NCI-H187 treated with DMSO at 0.1 percent for 48 hours (cell line): ENCODE results near the gene ZFP30.
"Not testable (repeated sequence)": the region's sequence is repeated elsewhere in the genome, so short reads cannot be mapped to it uniquely, and the experiment has no call there.

ENCODE experiments used
- DNase-seq: peaks from one replicate; lab custom pipeline; 2025; lab: John Stamatoyannopoulos, UW

Gene ZFP30

GRCh38 chr19:37655301-37655688 is at the start of gene ZFP30:
ZFP30 (minus strand) TSS chr19:37655465; CDS start chr19:37647822, 7,643 bp downstream.
- DNase-seq, result peak; percentile 47

DNA sequence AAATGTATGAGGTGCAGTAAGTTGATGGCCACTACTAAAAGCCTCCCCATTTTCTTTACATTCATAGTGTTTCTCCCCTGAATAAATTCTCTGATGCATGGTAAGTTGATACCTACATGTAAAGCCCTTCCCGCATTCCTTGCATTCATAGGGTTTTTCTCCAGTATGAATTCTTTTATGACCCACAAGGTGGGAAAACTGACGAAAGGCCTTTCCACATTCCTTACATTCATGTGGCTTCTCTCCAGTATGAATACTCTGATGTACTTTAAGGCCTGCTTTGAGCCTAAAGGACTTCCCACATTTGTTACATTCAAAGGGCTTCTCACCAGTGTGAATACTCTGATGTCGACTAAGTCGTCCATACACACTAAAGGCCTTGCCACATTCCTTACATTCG is 43.8 kb upstream of the ZFP30 start:
- no peak for DNase-seq

GRCh38 chr19:37698216-37698615 is 43.0 kb upstream of the ZFP30 start:
- DNase-seq, result no peak

GRCh38 chr19:37695144-37695899 is 40.1 kb upstream of the ZFP30 start:
- no peak for DNase-seq

DNA sequence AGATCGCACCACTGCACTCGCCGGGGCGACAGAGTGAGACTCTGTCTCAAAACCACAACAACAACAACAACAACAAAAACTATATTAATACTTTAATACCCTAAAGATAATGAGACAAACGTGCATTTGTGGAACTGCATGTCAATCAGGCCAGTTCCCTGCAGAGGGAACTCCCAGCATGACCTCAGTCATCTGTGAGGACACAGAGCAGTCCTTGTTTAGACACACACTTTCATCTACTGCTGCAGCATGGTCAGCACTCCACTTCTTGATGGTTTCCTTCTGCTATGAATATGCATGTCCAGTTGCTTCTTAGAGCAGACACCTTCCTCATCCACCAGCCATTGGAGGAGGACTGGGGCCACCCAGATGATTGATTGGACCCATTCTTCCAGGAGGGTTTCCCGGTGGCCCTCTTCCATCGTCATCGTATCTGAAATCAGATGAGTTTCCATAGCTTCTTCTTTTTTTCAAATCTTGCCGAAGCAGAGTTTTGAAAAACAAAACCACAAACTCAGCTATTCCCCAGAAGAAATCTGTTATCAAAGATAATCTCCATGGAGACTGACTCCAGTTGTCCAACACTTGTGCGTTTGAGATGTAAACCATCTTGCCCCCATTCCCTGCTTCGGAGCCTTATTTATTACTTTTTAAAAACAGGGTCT is 37.8 kb upstream of the ZFP30 start:
- no peak for DNase-seq

DNA sequence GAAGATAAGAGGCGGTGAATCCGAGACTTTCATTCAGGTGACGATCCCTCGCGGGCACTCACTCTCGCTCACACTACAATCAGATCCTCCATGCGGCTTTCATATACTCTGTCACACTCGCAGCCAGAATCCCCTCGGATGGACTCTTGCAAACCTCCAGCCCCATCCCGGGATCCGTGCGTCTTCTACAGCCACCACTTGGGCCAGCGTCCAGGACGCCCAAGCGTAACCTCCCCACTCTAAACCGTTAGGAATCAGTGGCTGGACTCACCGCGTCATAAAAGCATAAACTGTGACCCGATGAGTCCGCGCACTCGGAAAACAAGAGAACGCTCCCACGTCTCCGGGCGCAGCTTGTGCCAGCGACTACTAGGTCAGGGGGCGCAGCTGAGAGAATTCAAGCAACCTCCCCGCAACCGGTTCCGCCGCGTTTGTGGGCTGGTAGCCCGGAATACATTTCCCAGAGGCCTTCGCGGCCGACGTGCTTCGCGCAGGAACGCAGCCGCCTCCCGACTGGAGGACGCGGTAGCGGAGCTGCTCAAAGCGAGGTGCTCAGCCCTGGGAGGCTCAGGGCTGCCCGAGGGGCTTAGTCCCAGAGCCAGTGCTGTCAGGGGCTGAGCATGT is 36.7 kb upstream of the ZFP30 start:
- no peak for DNase-seq

DNA sequence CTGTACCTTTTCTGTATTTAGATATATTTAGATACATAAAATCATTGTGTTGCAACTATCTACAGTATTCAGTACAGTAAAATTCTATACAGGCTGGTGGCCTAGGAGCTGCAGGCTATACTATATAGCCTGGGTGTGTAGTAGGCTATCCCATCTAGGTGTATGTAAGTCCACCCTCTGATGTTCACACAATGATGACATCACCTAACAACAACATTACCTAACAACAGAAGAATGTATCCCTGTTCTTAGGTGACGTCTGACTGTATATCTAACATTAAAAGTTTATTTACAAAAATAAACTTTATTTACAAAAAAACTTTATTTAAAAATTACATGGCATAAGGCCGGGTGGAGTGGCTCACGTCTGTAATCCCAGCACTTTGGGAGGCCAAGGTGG is 28.3 kb upstream of the ZFP30 start:
- DNase-seq, result no peak

GRCh38 chr19:37669450-37669914 is 14.2 kb upstream of the ZFP30 start:
- no peak for DNase-seq

- DNase-seq, result not testable (repeated sequence)
Measured at GRCh38 chr19:37657157-37657556, 1.9 kb upstream of the ZFP30 start.

GRCh38 chr19:37655689-37656371 is 565 bp upstream of the ZFP30 start:
- peak; percentile 68 for DNase-seq

GRCh38 chr19:37654629-37655300 is 500 bp downstream of the ZFP30 start:
- DNase-seq, result peak; percentile 36

DNA sequence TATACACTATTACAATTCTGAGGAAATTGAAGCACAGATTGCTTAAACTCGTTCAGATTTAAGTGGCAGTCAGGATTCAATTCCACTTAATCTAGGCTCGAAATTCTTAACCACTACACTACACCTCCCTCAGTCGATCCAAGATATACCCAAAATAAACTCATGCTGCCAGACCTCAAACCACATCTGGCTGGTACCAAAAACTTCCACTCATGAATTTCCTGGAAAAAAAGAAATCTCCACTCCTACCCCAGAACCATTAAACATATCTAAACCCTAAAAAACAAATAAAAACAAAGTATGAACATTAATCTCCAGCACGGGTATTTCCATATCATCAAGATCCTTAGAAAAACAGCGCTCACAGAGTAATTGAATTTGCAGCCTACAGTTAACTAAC is 1.1 kb downstream of the ZFP30 start:
- peak; percentile 36 for DNase-seq

- no peak for DNase-seq
Measured at GRCh38 chr19:37635076-37636056, 19.9 kb downstream of the ZFP30 start.

DNA sequence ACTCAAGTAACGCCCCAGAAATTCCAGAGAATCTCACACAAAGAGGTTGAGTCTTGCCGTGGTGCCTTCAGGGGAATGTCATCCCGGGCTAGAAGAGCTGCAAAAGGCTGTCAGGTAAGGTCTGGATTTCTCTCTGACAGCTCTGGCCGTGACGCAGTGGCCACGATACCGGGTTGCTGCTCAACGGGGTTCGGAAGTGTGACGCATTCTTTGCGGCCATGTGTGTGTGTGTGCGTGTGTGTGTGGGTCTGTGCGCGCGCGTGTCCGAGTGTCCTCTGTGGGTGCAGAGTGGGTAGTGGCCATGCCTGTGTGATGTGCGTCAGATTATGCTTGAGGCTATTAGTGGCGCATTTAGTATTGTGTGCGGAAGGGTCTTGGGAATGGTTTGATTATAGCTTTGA is 60.3 kb downstream of the ZFP30 start:
- no peak for DNase-seq

DNA sequence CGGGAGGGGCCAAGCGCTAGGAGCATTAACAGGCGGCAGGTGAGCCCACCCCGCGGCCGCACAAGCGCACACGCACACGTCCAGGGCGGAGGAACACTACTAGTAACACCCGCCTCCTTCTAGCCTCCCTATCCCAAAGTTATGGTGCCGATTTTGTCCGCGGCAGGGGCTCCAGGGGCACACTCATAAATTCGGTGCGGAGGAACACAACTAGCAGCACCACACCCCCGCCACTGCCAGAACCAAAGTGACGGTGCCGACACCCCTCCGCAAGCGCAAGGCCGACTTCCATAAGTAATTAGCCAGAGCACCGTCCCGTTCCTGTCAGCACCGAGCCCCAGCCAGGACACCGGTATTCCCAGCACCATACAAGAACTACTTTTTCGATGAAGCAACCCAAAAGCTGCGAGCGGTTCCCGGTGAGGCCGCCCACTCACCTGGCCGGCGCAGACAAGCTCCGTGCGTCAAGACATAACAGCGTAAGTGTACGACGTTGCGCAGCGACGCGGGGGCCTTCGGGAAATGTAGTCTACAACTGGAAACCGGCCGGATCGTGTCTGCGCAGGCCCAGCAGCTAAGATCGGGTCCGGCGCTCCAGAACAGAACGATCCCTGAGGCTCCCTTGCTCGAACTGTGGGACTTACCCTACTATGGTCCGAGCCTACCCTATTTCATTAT is 60.8 kb downstream of the ZFP30 start, which contains the start of the genes ZNF540 and ZNF571:
ZNF540 (plus strand) TSS at position 573 of the 678 bp plus-strand sequence. CDS start 3,572 bp downstream, outside the sequence.
ZNF571 (minus strand) TSS at position 489 of the 678 bp plus-strand sequence. CDS start 8,116 bp downstream, outside the sequence.
- peak; percentile 85 for DNase-seq

DNA sequence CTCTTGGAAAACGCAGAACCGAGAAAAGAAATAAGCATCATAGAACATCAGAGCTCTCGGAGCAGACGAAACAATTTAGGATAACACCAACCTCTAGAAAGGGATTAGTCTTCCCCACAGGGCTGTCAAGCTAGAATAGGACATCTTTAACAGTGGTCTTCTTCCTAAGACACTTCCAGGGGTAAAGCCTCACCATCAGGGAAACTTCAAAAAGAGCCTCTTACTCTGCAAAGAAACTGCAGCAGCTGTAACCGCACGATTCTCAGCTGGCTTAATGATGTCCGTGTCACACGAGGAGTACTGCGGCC is 61.3 kb downstream of the ZFP30 start:
- DNase-seq, result no peak

- DNase-seq, result no peak
Measured at GRCh38 chr19:37583340-37583739, 71.9 kb downstream of the ZFP30 start.

- no peak for DNase-seq
Measured at GRCh38 chr19:37572203-37572602, 83.1 kb downstream of the ZFP30 start.

DNA sequence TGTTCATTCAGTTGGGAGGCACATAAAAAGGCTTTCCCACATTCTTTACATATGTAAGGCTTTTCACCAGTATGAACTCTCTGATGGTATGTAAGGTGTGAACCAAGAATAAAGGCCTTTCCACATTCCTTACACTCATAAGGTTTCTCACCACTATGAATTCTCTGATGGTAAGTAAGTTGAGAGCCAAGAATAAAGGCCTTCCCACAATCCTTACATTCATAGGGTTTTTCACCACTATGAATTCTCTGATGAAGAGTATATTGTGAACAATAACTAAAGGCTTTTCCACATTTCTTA is 89.9 kb downstream of the ZFP30 start:
- DNase-seq, result no peak
